ENCODE results near the gene ECE1.
"Not testable (repeated sequence)": the region's sequence is repeated elsewhere in the genome, so short reads cannot be mapped to it uniquely, and the experiment has no call there.

ECE1 gene

GRCh38 chr1:21216835-21217811 lies 73.1 kb downstream of the ECE1 start:
- no peak for DNase-seq

- no peak for DNase-seq
Measured at GRCh38 chr1:21212126-21212525, 78.1 kb downstream of the ECE1 start.

GRCh38 chr1:21208137-21208700 lies 82.0 kb downstream of the ECE1 start:
- not testable (repeated sequence) for DNase-seq

- no peak for DNase-seq
Measured at GRCh38 chr1:21206117-21206516, 84.1 kb downstream of the ECE1 start.

DNA sequence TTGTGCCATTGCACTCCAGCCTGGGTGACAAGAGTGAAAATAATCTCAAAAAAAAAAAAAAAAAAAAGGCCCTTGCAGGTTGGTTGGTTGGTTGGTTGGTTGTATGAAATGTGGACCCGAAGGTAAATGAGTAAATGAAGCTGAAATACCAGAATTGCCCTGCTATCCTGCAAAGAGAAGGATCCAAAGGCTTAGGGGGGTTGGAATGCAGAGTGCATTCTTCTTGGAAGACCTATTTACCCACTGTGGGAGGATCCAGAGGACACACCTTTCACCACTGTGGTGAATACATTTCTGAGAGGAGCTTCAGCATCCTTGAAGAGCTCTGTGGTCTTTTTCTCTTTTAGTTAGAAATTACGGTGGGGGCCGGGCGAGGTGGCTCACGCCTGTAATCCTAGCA lies 84.8 kb downstream of the ECE1 start:
- no peak for DNase-seq

GRCh38 chr1:21201650-21202049 lies 88.6 kb downstream of the ECE1 start:
- no peak for DNase-seq

- DNase-seq, result not testable (repeated sequence)
Measured at GRCh38 chr1:21201238-21201637, 89.0 kb downstream of the ECE1 start.

GRCh38 chr1:21200767-21201166 lies 89.5 kb downstream of the ECE1 start:
- no peak for DNase-seq

- no peak for DNase-seq
Measured at GRCh38 chr1:21198929-21199328, 91.3 kb downstream of the ECE1 start.

DNA sequence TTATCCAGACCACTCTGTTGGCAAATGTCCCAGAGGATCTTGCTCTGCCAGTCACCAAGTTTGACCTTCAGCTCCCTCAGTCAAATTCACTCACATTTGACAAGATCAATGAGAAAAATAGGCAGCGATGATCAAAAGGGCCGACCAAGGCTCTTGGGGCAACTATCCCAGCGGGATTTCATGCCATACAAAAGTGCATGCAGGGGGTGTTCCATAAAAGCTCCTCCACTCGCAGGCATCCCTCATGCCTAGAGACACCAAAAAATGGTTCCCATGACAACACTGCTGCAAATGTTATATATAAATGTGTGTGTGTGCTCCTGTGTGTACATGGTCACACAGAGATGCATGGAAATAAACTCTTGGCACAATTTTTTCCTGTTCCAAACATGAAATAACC lies 97.4 kb downstream of the ECE1 start:
- DNase-seq, result no peak

- no peak for DNase-seq
Measured at GRCh38 chr1:21192284-21192683, 98.0 kb downstream of the ECE1 start.

GRCh38 chr1:21190771-21191170 lies 99.5 kb downstream of the ECE1 start:
- not testable (repeated sequence) for DNase-seq

DNA sequence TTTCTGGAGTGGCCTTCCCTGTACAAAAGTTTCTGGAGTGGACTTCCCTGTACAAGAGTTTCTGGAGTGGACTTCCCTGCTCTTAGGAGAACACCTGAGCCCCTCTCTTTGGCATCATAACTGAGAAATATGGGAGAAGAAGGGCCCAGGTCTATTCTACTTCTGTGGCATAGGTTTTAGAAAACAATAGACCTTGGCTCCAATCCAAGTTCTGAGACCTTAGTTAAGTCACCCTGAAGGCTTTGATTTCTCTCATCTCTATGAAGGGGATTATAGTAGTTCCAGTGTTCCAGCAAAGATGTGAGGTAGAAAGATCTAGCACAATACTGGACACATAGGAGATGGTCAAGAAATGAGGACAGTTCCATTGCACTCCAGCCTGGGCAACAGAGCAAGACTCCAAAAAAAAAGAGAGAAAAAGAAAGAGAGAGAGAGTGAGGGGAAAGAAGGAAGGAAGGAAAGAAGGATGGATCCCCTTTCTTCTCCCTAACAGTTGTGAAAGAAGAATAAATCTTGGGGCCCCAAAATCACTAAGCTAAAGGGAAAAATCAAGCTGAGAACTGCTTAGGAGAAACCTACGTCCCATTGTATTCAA lies 100.3 kb downstream of the ECE1 start:
- DNase-seq, result no peak

DNA sequence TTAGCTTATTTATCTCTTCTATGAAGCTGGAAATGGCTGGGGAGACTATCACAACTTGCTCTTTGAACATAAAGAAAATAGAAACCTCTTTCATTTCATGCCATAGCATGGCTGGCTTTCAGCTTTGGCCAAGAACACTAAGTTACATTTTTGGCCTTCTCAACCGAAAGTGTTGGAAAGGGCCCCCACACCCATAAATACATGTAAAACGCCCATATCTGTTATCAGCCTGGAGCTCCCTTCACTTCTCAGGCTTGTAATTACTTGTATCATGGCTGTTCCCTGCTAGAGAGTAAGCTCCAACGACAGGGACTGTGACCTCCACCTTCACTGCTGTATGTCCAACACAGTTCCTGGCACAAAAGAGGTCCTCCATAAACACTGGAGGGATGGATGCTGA lies 100.8 kb downstream of the ECE1 start:
- DNase-seq, result no peak

- no peak for DNase-seq
Measured at GRCh38 chr1:21188235-21188634, 102.0 kb downstream of the ECE1 start.

DNA sequence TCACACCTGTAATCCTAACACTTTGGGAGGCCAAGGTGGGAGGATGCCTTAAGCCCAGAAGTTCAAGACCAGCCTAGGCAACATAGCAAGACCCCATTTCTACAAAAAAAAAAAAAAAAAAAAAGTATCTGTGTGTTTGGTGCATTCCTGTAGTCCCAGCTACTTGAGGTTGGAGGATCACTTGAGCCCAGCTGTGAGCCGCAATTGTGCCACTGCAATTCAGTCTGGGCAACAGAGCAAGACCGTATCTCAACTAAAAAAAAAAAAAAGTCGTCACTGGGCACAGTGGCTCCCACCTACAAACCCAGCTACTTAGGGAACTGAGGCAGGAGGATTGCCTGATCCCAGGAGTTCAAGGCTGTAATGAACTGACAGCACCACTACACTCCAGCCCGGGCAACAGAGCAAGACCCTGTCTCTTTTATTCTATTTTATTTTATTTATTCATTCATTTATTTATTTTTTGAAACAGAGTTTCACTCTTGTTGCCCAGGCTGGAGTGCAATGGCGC lies 105.0 kb downstream of the ECE1 start:
- no peak for DNase-seq

DNA sequence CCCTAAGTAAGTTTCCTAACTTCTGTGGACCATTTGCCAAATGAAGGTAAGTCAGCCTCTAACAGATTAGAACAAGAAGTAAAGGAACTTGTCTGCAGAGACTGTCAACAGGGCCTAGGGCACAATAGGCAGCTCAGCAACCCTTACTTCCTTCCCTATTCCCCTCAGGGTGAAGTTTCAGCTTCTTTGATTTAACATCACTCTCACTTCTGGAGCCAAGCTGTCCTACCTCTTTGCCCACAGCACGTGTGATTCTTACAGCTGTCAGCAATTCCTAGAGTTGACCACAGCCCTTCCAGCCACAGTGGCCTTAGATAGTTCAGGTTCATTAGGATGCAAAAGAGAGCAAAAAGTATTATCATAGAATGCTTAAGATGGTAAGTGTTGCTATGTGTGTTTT lies 106.0 kb downstream of the ECE1 start:
- DNase-seq, result no peak

DNA sequence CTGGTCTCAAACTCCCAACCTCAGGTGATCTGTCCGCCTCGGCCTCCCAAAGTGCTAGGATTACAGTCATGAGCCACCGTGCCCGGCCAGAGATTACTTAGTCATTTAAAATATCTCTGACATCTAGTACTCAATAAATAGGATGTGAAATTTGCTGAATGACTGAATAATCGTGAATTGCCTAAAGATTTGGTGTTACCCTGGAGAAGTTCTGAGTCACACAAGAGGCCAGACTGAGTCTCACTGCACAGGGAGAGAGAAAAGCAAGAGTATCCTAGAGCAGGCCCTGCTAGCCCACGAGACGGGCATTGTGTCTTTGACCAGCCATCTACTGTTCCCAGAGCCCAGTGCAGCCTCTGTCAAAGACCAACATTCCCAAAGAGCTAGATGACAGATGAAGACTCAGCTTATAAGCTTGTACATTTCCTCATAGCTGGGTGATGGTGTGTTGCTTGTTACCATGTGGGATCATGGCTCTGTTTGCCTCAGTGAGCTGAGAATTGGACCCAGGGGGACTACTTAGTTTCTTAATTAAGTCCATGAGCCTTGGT lies 108.0 kb downstream of the ECE1 start:
- DNase-seq, result no peak

- not testable (repeated sequence) for DNase-seq
Measured at GRCh38 chr1:21178271-21178670, 112.0 kb downstream of the ECE1 start.

- peak; percentile 100 for DNase-seq
Measured at GRCh38 chr1:21176586-21177555, 113.4 kb downstream of the ECE1 start, which contains the start of gene EIF4G3. TSS of gene EIF4G3 (minus strand) at chr1:21176897. CDS start at chr1:21002742, 174,155 bp downstream.

DNA sequence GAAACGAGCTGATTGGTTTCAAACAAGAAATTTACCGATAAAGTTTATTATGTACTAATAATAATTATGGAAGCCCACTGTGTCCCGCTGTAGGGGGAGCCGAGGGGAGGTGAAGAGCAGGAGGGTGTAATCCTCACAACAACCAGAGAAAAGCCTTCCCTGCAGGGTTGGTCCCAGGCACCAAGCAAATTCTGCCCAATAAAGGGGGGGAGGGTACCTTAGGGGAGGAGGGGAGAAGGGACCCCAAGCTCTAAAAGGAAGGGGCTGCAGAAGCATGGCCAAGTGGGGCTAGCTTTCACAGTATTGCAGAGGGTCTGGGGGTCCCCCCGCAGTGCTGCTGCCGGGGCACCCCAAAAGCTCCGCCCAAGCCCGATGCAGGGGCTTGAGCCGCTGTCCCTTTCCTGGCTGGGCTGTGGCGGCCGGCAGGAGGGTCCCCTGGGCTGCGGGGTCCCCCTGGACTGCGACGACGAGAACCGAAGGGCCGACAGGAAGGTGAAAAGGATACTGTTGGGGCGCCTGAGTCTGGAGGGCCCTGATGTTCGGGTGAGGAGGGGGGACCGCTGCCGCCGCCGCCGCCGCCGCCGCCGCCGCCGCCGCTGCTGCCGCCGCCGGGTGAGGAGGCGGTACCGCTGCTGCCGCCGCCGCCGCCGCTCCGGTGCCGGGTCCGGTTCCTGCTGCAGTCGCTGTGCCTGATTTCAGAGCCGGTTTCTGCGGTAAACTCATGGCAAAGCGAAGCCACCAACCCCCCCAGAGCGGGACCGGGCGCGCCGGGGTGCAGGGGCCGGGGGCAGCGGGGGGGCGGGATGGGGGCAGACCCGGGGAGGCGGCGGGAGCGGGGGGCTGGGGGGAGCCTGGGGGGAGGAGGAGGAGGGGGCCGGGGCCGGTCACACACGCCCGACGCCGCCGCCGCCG lies 114.3 kb downstream of the ECE1 start:
- DNase-seq, result peak; percentile 46
